ENCODE results near the gene GPR25. TPM values are rescaled to one million over a fixed set of nuclear protein-coding genes. Genes with fewer than 3 reads are reported as not detected.

GPR25 gene
- total and polyA plus RNA-seq, 3 donors from 2014 or later: 0.87 TPM; not detected in 2

GRCh38 chr1:200917291-200917817 lies 44.6 kb downstream of the GPR25 start:
- Histone ChIP-seq H3K27me3 (no peaks in the 10 kb centered on the region), H3K9me3 (no peaks in the 10 kb centered on the region), H3K4me3 (no peak overlapping the region), H3K4me1 (no peaks in the 10 kb centered on the region), H3K36me3 (ENCODE audit: low read depth, missing control alignments) (no peaks in the 10 kb centered on the region), H3K27ac (no peak overlapping the region)
- no peak for DNase-seq
- intact Hi-C loops (cut with DNase I; ENCODE audit: low total_unique reads): no loop called here
- 78 to 86% methylated on average over 6 to 7 of the region's 7 CpGs for WGBS, 2 donors
- TF ChIP-seq, protein P1, sequence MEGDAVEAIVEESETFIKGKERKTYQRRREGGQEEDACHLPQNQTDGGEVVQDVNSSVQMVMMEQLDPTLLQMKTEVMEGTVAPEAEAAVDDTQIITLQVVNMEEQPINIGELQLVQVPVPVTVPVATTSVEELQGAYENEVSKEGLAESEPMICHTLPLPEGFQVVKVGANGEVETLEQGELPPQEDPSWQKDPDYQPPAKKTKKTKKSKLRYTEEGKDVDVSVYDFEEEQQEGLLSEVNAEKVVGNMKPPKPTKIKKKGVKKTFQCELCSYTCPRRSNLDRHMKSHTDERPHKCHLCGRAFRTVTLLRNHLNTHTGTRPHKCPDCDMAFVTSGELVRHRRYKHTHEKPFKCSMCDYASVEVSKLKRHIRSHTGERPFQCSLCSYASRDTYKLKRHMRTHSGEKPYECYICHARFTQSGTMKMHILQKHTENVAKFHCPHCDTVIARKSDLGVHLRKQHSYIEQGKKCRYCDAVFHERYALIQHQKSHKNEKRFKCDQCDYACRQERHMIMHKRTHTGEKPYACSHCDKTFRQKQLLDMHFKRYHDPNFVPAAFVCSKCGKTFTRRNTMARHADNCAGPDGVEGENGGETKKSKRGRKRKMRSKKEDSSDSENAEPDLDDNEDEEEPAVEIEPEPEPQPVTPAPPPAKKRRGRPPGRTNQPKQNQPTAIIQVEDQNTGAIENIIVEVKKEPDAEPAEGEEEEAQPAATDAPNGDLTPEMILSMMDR (IDR thresholded peaks at IDR 0.05): no peak
- no peak for TF ChIP-seq POLR2A (IDR thresholded peaks at IDR 0.05)

- Histone ChIP-seq H3K4me1 (no peaks in the 10 kb centered on the region), H3K36me3 (ENCODE audit: low read depth, missing control alignments) (no peaks in the 10 kb centered on the region), H3K9me3 (no peaks in the 10 kb centered on the region), H3K4me3 (no peak overlapping the region), H3K27ac (no peak overlapping the region), H3K27me3 (no peaks in the 10 kb centered on the region)
- TF ChIP-seq POLR2A (IDR thresholded peaks at IDR 0.05): no peak
- TF ChIP-seq, protein P1 (IDR thresholded peaks at IDR 0.05): no peak
- DNase-seq: no peak
- intact Hi-C loops (cut with DNase I; ENCODE audit: low total_unique reads): no loop called here
- 90 to 94% methylated on average over 3 of the region's 3 CpGs for WGBS, 2 donors
Observed at GRCh38 chr1:200918006-200918405, 45.2 kb downstream of the GPR25 start.

DNA sequence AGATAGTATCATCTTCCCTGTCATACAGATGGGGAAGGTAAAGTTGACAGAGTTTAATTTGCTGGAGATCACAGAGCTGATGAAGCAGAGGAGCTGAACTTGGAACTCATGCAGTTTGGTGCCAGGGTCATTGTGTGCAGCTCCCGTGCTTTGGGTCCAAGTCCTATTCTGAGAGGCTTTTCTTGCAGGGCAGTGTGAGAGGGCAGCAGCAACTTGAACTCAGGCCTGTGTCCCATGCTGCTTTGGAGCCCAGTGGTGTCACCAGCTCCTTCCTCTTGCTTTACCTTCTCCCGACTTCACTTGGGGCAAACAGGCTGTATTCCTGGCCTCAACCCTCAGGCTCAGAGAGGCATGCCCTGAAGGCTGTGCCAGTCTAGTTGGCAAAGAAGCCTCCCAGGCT lies 46.6 kb downstream of the GPR25 start:
- no peaks in the 10 kb centered on the region for H3K9me3 ChIP-seq
- TF ChIP-seq, protein P1 (IDR thresholded peaks at IDR 0.05): no peak
- TF ChIP-seq POLR2A (IDR thresholded peaks at IDR 0.05): no peak
- 79 to 94% methylated on average over 2 of the region's 2 CpGs for WGBS, 2 donors
- H3K36me3 ChIP-seq (ENCODE audit: low read depth, missing control alignments): no peaks in the 10 kb centered on the region
- no peak for DNase-seq
- no peaks in the 10 kb centered on the region for H3K27me3 ChIP-seq
- no peak overlapping the region for H3K4me3 ChIP-seq
- H3K27ac ChIP-seq: no peak overlapping the region
- no peaks in the 10 kb centered on the region for H3K4me1 ChIP-seq
- intact Hi-C loops (cut with DNase I; ENCODE audit: low total_unique reads): no loop called here

GRCh38 chr1:200921571-200922110 lies 48.9 kb downstream of the GPR25 start:
- no peak overlapping the region for H3K4me3 ChIP-seq
- 84 to 87% methylated on average over 9 of the region's 9 CpGs for WGBS, 2 donors
- H3K36me3 ChIP-seq (ENCODE audit: low read depth, missing control alignments): no peaks in the 10 kb centered on the region
- H3K9me3 ChIP-seq: no peaks in the 10 kb centered on the region
- no peak for TF ChIP-seq POLR2A (IDR thresholded peaks at IDR 0.05)
- TF ChIP-seq, protein P1 (IDR thresholded peaks at IDR 0.05): no peak
- no peak for DNase-seq
- no peaks in the 10 kb centered on the region for H3K4me1 ChIP-seq
- H3K27ac ChIP-seq: no peak overlapping the region
- intact Hi-C loops (cut with DNase I; ENCODE audit: low total_unique reads): no loop called here
- no peaks in the 10 kb centered on the region for H3K27me3 ChIP-seq

GRCh38 chr1:200922406-200922805 lies 49.6 kb downstream of the GPR25 start:
- 73 to 78% methylated on average over 2 of the region's 2 CpGs for WGBS, 2 donors
- no peaks in the 10 kb centered on the region for H3K27me3 ChIP-seq
- intact Hi-C loops (cut with DNase I; ENCODE audit: low total_unique reads): no loop called here

More at GRCh38 chr1:200922406-200922805, 49.6 kb downstream of the GPR25 start:
- no peaks in the 10 kb centered on the region for H3K36me3 ChIP-seq (ENCODE audit: low read depth, missing control alignments)
- H3K4me3 ChIP-seq: no peak overlapping the region
- no peak overlapping the region for H3K27ac ChIP-seq
- H3K9me3 ChIP-seq: no peaks in the 10 kb centered on the region
- TF ChIP-seq, protein P1 (IDR thresholded peaks at IDR 0.05): no peak
- no peak for TF ChIP-seq POLR2A (IDR thresholded peaks at IDR 0.05)
- H3K4me1 ChIP-seq: no peaks in the 10 kb centered on the region
- DNase-seq: no peak

Data from testis (tissue), 3 donors.